Activated T-cell treated with anti-CD3 and anti-CD28 coated beads for 4 hours (primary cell): ENCODE data around the gene FAXDC2.

Experiments used
- DNase-seq: peaks from one replicate; pipeline ENCODE4 v3.0.0-alpha.2; 2020

FAXDC2 gene

GRCh38 chr5:154793599-154794524, 56.5 kb downstream of the FAXDC2 start:
- no peak for DNase-seq

DNA sequence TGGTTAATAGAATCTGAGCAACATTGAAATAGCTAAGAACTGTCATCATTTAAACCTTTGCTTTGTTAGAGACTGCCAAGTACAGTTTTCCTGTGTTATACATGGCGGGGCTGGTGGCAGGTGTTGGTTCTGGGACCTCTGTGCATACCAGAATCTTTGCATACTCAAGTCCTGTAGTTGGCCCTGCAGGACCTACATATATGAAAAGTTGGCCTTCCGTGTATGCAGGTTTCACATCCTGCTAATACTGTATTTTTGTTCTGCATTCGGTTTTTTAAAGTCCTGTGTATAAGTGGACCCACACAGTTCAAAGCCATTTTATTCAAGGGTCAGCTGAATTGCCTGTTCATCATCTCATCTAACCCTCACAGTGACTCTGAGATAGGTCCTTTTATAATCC, 58.9 kb downstream of the FAXDC2 start:
- DNase-seq, result no peak

- no peak for DNase-seq
Observed at GRCh38 chr5:154788212-154788611, 62.2 kb downstream of the FAXDC2 start.

GRCh38 chr5:154786414-154786813, 64.0 kb downstream of the FAXDC2 start:
- DNase-seq, result no peak

GRCh38 chr5:154784856-154785255, 65.5 kb downstream of the FAXDC2 start:
- DNase-seq, result no peak

DNA sequence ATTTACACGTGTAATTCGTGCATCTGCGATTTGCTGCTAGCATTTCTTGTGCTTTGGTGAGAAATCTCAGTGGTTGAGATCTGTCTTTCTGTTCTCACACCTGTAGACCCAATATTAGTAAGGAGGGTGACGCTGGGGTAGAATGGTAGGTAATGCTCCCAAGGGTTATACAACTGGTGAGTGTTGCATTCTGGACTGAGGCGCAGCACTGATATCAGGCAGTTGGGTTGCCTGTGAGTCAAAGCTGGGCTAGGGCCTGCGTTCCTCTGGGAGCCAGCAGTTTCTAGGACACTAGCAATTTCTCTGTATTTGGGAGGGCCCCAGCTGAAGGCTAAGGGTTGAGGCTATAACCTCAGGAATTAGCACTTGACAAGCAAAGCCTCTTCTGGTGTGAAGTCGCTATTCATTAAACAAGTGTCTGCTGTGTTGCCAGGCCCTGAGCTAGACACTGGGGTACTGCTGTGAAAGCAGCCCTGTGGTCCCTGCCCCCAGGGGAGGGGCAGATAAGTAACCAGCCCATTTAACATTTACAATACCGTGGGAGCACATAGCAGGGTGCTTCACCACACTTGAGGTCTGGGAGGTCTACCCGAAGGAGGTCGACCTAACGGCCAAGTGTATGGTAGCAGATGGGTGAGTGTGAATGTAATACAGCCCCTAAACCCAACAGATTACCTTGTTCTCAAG, 66.5 kb downstream of the FAXDC2 start:
- DNase-seq, result no peak

DNA sequence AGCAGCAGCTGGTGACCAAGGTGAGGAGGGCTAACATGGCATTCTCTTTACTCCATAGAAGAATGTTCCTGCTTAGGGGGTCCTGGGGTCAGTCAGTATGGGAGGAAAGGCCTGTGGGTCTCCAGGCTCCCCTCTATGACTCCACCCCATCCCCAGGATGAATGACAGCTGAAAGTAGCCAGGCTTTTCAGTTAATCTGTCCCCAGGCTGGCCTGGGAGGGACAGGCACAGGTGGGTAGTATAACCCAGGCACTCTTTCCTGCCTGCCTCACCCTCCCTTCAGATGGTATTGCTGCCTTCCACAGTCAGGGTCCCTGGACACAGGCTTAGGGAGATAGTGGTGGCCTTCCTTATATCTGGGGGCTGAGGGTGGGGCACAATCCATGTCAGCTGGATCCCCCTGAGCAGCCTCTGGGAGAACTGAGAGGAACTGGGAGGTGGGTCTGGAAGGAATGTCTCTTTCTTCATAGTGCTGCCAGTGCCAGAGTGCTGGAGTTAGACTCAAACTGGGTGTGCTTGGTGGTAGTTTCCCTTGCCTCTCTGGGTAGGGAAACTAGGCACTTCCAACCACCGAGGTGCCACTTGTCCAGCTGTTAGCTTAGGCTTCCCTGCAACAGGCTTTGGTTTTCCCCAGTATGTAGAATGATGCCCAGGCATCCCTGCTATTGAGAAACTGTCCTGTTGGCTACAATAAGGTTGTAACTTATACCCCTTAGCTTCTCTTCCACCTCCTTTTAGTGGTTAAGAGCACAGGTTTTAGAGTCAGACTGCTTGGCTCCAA, 67.4 kb downstream of the FAXDC2 start:
- no peak for DNase-seq

DNA sequence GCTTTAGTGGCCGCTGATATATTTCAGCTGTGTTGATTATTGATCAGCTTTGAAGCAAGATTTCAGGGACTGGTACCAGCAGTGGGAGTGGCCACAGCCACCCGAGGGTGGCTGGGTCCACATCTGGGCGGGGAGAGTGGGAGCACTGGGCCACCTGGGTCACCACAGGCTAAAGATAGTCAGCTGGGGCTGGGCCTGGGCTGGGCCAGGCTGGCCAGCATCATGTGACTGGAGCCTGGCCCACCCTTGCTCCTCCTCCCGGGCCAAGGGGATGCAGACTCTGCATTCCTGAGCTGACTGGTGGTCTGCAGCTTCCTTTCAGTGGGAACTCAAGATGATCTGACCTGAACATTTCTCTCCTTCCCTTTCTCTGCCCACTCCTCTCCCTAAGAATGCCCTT, 68.1 kb downstream of the FAXDC2 start:
- no peak for DNase-seq

- DNase-seq, result no peak
Observed at GRCh38 chr5:154780128-154780527, 70.3 kb downstream of the FAXDC2 start.

DNA sequence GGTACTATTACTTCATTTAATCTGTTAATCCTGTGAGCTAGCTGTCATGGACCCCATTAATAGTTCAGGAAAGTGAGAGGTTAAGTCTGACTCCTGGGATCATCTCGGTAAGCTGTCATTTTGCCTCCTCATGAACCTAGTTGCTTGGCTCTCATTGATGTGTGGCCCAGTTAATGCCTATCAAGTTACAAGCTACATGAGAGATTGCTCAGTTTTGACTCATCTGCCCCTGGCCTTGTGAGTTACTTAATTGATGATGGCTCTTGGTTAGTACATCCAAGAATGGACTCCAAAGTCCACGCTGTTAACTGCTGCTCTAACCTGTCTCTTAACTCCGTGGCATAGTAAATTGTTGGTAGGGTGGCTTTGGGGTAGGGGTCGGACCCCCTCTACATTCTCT, 71.3 kb downstream of the FAXDC2 start:
- no peak for DNase-seq

DNA sequence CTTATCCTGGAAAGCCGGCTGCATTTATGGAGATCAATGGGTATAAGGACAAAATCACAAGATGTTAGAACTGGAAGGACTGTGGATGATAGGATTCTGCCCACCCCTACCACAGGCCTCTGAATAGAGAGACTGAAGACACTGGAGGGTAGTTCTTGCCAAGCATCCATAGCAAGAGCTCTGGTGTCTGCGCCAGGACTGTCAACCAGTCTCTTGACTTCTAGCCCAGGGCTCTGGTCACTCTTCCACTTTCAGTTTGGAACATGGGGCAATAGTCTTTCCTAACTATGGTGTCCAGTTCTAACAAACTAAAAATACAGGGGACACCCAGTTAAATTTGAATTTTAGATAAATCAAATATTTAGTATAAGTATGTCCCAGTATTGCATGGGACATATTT, 71.9 kb downstream of the FAXDC2 start:
- DNase-seq, result no peak

DNA sequence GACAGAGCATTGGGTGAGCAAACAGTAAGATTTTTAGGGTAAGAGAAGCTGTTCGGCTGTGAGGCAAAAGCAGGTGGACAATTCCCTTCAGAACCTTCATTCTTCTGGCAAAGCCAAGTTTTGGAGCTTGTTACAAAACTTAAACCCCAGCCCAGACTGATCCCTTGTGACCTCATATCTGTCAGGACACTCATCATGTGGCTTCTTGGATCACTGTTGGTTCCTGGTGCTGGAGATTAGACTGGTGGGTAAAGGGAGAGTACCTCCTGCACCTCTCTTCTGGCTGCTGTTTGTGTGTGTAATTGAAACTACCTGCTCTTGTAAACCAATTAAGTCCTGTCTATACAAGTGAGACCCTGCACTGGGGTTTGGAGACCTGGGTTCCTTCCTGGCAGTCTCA, 74.2 kb downstream of the FAXDC2 start:
- no peak for DNase-seq

DNA sequence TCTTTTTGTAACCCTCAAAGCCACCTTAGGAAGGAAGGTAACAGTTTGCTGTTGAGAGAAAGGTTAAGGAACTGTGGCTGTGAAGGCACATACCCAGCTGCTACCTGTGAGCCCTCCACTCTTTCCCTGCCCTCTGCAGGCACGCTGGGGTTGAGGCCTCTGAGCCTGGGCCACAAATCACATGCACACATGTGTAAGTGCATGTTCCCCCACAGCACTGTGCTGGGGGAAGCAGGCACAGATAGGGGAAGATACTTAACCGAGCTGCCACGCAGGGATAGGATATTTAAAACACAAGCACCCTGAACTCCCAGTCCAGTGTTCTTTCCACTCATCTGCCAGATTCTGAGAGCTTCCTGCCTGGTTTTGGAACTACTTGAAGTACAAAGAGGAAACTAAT, 77.1 kb downstream of the FAXDC2 start:
- DNase-seq, result no peak

GRCh38 chr5:154771383-154771901, 79.0 kb downstream of the FAXDC2 start:
- no peak for DNase-seq

GRCh38 chr5:154770111-154770510, 80.3 kb downstream of the FAXDC2 start:
- DNase-seq, result no peak
